Muscle of arm (tissue), 12 donors: Measurements from ENCODE around the gene ACSL6. TPM values are rescaled to one million over a fixed set of nuclear protein-coding genes. Genes with fewer than 3 reads are reported as not detected.

Experiments
- DNase-seq: peaks from one replicate; pipeline ENCODE4 v3.0.0-alpha.2; 2013
- polyA plus RNA-seq, 12 donors: library from polyadenylated mRNA; unstranded; fragments of 120-200 nt; gene quantifications; one replicate each; pipeline ENCODE4 v1.2.1, GENCODE V29; 2013; ENCODE audit not compliant: insufficient read length in 12 of 12

ACSL6 gene
- polyA plus RNA-seq, 12 donors, result 0.28 to 1.9 (median 0.67) TPM; not detected in 2

DNA sequence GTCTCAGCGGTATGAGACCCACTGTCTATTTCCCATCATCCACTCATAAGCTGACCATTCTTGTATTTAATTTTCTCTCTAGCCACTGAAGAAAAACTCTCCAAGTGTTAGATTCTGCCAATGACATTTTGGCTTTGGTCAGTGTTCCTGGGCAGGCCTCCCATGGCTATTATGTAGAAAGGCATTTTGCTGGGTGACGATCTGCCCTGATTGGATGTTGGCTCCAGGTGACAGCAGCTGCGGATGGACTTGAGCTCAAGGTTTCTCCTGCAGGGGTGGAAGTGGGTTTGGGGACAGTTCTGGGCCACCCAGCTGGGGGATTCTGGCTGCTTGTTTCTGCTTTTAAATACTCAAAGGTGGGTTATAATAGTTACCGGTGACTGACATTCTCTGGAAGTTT, 31.6 kb downstream of the ACSL6 start:
- no peak for DNase-seq

GRCh38 chr5:131977212-131977604, 34.2 kb downstream of the ACSL6 start:
- DNase-seq, result no peak

DNA sequence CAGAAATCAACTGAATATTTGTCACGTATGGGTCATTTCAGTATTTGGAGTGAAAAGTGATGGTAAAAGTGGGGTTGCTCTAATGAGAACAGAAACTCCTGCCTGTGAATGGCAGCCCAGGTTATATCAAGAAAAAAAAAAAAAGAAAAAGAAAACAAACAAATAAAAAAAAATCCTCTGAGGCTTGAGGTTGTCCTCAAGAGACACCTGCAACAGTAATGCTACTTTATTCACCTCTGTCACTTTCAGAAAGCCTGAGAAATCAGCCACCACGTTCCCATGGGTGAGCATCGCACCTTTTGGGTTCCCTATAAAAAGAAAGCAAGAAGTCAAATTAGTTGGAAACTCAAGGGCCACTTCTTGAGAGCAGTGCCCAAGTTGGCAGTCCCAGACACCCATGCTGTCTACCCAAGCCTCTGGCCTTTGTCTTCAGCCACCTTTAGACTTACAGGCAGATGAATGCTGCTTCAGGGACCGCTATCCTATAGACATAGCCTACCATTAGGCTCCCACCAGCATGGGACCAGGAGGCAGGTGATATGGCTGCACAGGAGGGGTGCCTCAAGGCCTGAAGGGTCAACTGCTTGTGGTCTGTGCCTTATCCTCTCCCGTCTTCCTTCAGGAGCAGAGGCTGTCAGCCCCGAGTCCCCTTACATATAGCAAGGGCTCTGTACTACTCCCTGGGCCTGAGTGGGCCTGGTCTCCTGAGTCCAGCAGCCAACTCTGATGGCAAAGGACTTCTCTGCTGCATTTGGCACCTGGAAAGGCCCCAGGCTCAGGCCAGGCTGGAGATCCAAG, 34.8 kb downstream of the ACSL6 start:
- no peak for DNase-seq

GRCh38 chr5:131974956-131975726, 36.3 kb downstream of the ACSL6 start:
- DNase-seq, result no peak

- DNase-seq, result no peak
These were observed 36.9 kb downstream of the ACSL6 start for GRCh38 chr5:131974622-131974955.

DNA sequence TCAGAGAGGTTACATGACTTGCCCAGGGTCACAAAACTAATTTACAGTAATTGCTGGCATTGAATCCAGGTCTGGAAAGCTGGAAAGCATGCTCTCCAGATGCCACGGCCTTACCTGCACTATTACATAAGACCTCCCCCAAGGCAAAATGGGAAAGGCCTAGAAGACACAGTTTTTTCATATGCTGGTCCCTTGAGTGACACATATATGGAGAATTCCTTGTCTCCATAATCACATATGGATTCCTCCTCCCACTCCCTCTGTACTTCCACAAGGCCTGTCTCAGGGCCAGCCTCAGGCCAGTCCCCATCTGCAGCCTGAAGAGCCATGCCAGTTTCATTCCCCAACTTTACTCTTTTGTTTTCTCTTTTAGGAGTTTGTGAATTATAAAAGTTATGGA, 37.4 kb downstream of the ACSL6 start:
- no peak for DNase-seq

DNA sequence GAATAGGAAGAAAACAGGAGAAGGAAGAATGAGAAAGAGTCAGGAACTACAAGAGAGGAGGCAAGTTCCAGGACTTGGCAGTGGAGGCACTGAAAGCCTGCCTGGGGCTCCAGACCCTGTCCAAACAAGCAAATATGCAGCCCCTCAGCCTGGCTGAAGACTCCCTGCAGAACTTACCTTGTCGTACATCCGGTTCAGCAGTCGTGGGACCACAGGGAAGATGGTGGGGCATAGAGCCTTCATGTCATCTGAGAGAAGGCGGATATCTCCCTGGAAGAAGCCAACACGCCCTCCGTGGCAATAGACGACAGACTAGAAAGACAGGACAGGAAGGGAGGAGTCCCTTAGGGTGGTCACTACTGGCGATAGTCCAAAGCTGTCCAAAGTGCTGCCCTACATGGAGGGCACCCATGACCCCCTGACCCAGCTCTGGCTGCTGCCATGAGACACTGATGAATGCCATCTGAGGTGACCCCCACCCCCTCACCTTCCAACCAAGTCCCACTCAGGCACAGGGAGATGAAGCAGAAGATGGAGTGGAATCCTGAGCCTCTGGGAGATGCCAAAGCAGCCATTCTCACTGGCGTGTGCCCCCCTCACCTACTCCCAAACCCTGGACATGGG, 38.3 kb downstream of the ACSL6 start:
- DNase-seq, result no peak

DNA sequence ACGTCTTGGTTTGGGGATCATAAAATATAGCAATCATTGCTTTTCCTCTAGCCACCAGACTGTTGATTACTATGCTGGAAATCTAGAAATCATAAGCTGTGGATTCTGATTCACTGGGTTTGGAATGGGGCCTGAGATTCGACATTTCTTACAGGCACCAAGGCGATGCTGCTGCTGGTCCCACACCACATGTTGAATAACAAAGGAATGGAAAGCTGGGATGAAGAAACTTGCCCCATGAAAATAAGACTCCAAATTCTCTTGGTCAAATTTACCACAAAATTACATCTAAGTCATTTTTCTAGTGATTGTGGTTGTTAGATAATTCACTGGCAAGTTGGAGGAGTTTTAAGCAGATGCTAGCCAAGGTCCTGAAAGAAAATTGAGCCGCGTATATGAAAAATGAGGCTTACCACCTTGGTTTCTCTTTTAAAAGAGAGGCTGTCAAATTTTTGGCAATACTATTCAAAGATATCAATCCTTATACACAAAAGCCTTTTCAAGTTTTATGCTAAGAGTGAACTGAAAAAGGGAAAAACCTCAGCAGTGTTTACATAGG, 43.0 kb downstream of the ACSL6 start:
- DNase-seq, result no peak

DNA sequence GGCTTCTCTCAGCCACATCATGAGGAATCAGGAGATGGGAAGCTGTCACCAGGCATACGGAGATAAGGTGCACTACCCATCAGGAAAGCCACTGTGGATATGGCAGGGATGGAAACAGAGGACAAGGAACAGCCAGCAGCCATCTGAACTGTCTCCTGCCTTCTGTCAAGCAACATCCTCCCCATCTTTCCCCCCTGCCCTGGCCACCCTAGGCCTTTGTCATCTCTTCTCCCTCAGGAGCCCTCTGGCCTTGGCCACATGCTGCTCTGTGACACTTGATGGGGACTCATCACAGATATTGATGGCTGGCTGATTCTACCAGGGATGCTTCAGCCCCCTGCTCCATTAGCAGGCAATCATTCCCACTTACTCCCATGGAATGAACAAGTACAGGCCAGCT, 44.9 kb downstream of the ACSL6 start:
- DNase-seq, result no peak

DNA sequence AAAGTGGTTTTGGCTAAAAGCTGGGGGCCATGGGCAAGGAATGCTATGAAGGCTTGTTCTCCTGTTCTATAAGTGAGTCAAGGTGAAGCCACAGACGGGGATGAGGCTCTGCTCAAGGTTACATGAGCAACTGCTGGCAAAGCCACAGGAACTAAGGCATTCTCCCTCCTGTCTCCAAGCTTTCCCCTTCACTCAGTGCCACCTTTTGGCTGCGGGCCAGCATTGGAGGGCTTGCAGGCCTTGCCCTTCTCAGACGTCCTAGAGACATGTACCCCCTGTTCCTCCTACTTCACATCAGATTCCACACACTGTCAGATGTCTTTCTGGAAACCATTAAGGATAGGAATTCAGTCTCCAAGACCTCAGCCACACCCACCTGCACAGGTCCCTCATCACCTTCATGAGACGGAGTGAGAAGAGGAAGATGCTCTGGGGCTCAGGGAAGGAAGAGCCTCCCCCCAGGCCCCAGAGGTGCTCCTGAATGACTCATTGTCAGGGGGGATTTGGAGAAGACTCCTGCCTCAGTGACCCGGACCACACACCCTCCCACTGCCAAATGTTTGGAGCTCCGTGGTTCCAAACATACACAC, 45.5 kb downstream of the ACSL6 start:
- no peak for DNase-seq

DNA sequence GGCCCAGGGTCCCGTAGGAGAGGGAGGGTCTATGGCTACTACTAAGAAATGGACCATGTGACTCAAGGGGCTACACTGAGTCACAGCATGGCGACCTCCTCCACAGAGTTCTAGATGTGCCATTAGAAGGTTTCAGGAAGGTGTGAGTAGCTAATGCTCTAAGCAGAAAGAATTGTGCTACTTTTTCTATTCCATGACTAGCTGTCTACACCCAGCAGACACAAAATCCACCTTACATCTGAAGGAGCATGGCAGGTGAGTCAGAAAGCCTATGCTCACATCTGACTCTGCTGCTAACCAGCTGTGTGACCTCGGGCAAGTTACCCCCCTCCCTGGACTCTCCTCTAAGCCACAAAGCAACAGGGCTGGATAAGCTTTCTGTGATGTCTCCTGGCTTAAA, 51.6 kb downstream of the ACSL6 start:
- DNase-seq, result no peak

DNA sequence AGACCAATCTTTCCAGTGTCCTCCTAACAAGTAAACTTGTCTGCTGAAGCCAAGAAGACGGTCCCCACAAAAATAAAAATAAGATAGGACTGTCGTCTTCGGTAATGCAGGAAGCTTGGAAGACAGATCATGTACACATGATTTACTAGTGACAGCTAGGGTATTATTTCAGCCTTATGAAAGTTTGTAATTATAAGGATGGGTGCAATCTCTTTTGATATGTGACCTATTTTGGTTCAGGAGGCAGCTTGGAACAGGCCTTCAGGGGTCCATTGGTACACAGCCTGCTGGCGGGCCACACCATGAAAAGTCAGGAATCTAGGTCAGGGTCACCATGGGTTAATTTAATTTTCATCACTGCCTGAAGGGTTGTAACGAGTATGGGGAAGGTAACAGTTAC, 52.3 kb downstream of the ACSL6 start:
- no peak for DNase-seq

- no peak for DNase-seq
These were observed 53.6 kb downstream of the ACSL6 start for GRCh38 chr5:131957721-131958441.

GRCh38 chr5:131953969-131954368, 57.5 kb downstream of the ACSL6 start:
- no peak for DNase-seq

DNA sequence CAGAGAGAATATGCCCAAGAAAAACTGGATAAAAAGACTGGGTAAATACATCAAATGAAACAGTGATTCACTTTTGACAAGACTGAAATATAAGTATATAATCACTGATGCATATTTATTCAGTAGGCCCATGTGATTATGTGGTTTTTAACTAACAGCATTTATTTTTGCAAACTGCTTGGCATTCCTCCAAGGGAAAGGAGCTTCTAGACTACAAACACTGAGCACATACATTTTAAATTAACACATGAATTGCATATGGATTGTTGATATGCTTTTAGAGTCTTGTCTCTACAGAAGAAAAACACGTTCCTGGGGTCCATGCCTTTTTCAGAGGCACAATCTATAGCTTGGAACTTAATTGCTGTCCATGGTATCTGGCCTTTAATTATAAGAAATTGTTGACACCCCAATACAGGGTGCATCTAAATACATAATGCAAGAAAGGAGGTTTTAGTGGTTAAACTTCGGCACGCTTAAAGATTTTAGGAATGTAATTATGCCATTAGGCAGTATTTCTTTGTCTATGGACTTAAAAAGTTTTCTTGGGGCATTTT, 59.1 kb downstream of the ACSL6 start:
- DNase-seq, result peak; percentile 2

DNA sequence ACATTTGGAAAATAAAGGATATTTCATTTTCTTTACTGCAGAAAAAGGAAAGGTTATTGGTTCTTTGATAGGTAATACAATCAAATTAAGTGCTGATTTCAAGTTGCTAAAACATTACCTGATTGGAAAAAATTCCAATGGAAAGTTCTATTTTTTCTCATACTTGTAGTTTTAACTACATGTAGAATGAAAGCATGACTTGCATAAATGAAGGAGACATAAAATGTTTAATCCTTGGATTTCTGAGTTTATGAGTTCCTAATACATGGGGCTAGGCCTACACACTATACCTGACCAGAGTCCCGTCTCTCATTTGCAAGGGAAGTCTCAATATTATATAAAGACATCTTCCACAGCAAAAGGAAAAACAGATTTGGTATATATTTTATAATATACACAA, 60.8 kb downstream of the ACSL6 start:
- DNase-seq, result no peak

GRCh38 chr5:131947445-131947844, 64.0 kb downstream of the ACSL6 start:
- DNase-seq, result no peak

DNA sequence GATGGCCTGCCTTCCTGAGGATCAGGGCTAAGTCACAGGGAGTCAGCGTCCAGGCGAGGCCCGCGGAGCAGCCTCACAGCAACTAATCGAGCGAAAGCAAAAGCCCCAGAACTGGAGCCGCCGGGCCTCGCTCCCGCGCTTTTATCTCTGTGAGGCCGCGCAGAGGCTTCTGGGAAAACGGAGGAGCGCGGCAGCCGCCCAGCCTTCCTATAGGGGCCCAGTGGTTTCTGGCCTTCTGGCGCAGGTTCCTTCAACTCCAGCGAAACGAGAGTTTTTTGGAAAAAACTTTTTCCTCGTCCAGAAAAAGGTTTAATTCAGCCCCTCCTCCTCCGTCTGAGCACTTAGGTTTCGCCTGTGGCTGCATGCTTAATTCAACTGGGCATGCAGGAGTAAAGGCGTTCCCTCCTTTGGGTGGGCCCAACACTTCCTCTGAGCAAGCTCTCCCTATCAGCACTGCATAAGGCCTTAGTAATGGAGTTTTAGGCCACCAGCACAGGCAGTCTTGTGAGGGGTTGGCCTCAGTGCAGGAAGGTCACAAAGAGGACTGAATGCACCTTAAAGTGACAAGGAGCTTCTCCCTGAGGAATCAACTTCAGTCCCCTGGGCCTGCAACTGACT, 65.8 kb downstream of the ACSL6 start, which contains the start of gene MEIKIN:
Gene MEIKIN, minus strand, starts transcription at position 113 of the 618 bp plus-strand sequence. CDS start 158 bp downstream, outside the sequence.
- DNase-seq, result no peak

DNA sequence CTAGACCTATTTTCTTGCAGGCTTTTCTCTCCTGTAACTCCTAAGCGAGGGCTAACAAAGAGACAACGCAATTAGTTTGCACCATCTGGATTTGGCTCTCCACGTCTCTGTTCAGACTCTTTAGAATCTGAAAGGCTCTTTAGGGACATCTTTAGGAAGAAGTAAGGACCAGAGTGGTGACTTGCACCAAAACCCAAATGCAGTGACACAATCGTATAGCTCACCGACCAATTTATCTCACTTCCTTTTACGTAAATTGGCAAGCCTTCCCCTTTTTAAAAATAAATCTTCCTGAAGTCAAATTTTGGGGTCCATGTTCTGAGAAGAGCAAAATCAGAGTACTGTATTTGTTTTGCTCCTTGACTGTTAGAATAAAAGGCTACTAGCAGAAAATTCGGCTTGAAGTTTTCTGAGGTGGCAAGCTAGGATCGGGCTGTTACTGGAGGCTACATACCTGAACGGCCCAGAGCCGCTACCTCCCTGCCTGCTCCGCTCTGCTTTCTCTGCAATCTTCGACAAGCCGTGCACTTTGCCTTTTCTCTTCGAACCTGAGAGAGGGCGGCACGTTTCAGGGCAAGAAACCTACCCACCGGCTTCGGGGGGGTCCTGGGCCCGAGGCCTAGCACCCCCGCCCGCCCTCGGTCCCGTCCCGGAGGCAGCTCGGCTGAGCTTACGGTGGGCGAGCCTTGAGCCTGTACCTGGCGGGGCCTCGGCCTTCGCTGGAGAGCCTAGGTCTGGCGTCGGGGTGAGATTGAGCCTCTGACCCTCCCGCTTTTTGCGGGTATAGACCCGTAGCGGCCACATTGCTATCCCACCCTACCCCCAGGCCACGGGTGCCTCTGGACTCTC, 66.5 kb downstream of the ACSL6 start:
- DNase-seq, result no peak

DNA sequence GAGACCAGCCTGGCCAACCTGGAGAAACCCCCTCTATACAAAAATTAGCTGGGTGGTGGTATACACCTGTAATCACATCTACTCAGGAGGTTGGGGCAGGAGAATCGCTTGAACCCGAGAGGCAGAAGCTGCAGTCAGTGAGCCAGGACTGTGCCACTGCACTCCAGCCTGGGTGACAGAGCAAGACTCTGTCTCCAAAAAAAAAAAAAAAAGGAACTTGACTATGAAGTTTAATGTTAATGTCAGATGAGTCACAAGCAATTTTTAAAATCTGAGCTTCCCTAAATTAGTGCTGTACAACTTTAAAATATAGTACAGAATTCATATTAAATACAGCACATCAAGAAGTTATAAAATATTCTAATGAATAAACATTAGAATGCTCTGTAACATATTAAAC, 67.5 kb downstream of the ACSL6 start:
- DNase-seq, result no peak
